DND-41 (cell line): ENCODE data around the gene RSPH6A.

Source experiments
- EZH2 ChIP-seq: IDR thresholded peaks from 3 replicates; pipeline ENCODE4 v1.6.1; 2012; ENCODE audit warnings: borderline replicate concordance, low read depth, mild to moderate bottlenecking, moderate library complexity, low read length, inconsistent platforms; ENCODE audit not compliant: severe bottlenecking
- TF ChIP-seq, protein P1 (sequence below): IDR thresholded peaks from 2 replicates; pipeline ENCODE4 v1.5.1; 2012; ENCODE audit warnings: borderline replicate concordance, low read length, moderate library complexity, mild to moderate bottlenecking; ENCODE audit not compliant: poor library complexity, severe bottlenecking; ENCODE audit errors: extremely low read depth

- TF ChIP-seq, protein P1, sequence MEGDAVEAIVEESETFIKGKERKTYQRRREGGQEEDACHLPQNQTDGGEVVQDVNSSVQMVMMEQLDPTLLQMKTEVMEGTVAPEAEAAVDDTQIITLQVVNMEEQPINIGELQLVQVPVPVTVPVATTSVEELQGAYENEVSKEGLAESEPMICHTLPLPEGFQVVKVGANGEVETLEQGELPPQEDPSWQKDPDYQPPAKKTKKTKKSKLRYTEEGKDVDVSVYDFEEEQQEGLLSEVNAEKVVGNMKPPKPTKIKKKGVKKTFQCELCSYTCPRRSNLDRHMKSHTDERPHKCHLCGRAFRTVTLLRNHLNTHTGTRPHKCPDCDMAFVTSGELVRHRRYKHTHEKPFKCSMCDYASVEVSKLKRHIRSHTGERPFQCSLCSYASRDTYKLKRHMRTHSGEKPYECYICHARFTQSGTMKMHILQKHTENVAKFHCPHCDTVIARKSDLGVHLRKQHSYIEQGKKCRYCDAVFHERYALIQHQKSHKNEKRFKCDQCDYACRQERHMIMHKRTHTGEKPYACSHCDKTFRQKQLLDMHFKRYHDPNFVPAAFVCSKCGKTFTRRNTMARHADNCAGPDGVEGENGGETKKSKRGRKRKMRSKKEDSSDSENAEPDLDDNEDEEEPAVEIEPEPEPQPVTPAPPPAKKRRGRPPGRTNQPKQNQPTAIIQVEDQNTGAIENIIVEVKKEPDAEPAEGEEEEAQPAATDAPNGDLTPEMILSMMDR, result no peak
- no peak for TF ChIP-seq EZH2
Observed at GRCh38 chr19:45816236-45817009, 1.3 kb upstream of the RSPH6A start.
